GM12878 (cell line): ENCODE measurements around the gene RORC. TPM values are rescaled to one million over a fixed set of nuclear protein-coding genes. Genes with fewer than 3 reads are reported as not detected.

Experiments
- ATAC-seq: fragments of 200-7000 bp; cut with Tn5 transposase; 3 replicates; pipeline ENCODE4 v1.9.1; 2020; ENCODE audit warnings: mild to moderate bottlenecking, moderate library complexity
- BruUV-seq: library from RNA; stranded (reverse); fragments of 400-500 nt; replicated peaks from 2 replicates; lab custom pipeline; 2021; lab: Mats Ljungman, UMichigan
- CTCF ChIA-PET: fragments of 300-600 bp; sonication (Branson Sonifier 250); formaldehyde crosslinking; extraction: SDS; loops from one replicate; lab custom pipeline; 2021; ENCODE audit warnings: inconsistent platforms; lab: Yijun Ruan, JAX
- POLR2A ChIA-PET: fragments of 350-600 bp; formaldehyde crosslinking; extraction: SDS; loops from one replicate; lab custom pipeline; 2021; ENCODE audit warnings: inconsistent platforms; lab: Charles Lee
- RAD21 ChIA-PET: fragments of 300-600 bp; sonication (Branson Sonifier 250); formaldehyde crosslinking; loops from one replicate; lab custom pipeline; 2023; ENCODE audit warnings: antibody characterized with exemption; ENCODE audit not compliant: unreplicated experiment; lab: Charles Lee
- SMC1A ChIA-PET: fragments of 300-600 bp; sonication (Branson Sonifier 250); formaldehyde crosslinking; loops from one replicate; lab custom pipeline; 2023; ENCODE audit not compliant: unreplicated experiment, uncharacterized antibody; lab: Charles Lee
- DNase-seq: peaks from one replicate; pipeline ENCODE4 v3.0.0-alpha.2; 2011; ENCODE audit warnings: low read depth, low spot score
- FAIRE-seq: peaks from 3 replicates; lab custom pipeline; 2011; peaks lifted over from hg19 to GRCh38; lab: Jason Lieb, UNC
- H2AFZ ChIP-seq: 2 replicates; pipeline ENCODE4 v1.6.0; 2011; ENCODE audit warnings: low read depth, low read length, control low read depth; ENCODE audit not compliant: control insufficient read depth
- H3K27ac ChIP-seq: 2 replicates; pipeline ENCODE4 v1.5.1; 2011; ENCODE audit warnings: control low read depth; ENCODE audit not compliant: control insufficient read depth, insufficient read depth
- H3K27me3 ChIP-seq, 2 experiments: replicated peaks in 1 of 2; 2 replicates each; pipeline versions ENCODE4 v1.6.0 to v1.6.1; 2011; ENCODE audit warnings: low read length in 1 of 2; ENCODE audit not compliant: control insufficient read depth in 2 of 2, insufficient read depth in 2 of 2
- H3K36me3 ChIP-seq, 2 experiments: 2 replicates each; pipeline ENCODE4 v1.5.1; 2011; ENCODE audit warnings: low read length in 1 of 2; ENCODE audit not compliant: control insufficient read depth in 2 of 2, insufficient read depth in 2 of 2
- H3K4me1 ChIP-seq: 2 replicates; pipeline ENCODE4 v1.6.1; 2011; ENCODE audit warnings: mild to moderate bottlenecking, low read length, moderate library complexity, mixed read lengths; ENCODE audit not compliant: control insufficient read depth, insufficient read depth
- H3K4me2 ChIP-seq: 2 replicates; pipeline ENCODE4 v1.6.0; 2011; ENCODE audit warnings: control low read depth; ENCODE audit not compliant: control insufficient read depth, insufficient read depth
- H3K4me3 ChIP-seq: fragments of 200-600 bp; sonication (generic); 2 replicates; pipeline ENCODE4 v1.5.1; 2016
- H3K79me2 ChIP-seq: 2 replicates; pipeline ENCODE4 v1.6.0; 2011; ENCODE audit warnings: low read length; ENCODE audit not compliant: control insufficient read depth, insufficient read depth
- H3K9ac ChIP-seq: 2 replicates; pipeline ENCODE4 v1.8.0; 2011; ENCODE audit warnings: low read length, control low read depth, mixed read lengths; ENCODE audit not compliant: control insufficient read depth, insufficient read depth
- H3K9me3 ChIP-seq: replicated peaks from 3 replicates; pipeline ENCODE4 v1.5.1; 2011; ENCODE audit warnings: mild to moderate bottlenecking, low read length; ENCODE audit not compliant: control insufficient read depth, insufficient read depth
- H4K20me1 ChIP-seq: 2 replicates; pipeline ENCODE4 v1.6.0; 2011; ENCODE audit not compliant: control insufficient read depth, insufficient read depth
- CBX5 ChIP-seq: sonication (generic); IDR thresholded peaks from 2 replicates; pipeline ENCODE4 v1.6.1; 2016; ENCODE audit warnings: low read depth, moderate library complexity, mild to moderate bottlenecking, inconsistent platforms
- EGR1 ChIP-seq, 2 experiments: IDR thresholded peaks; 1 replicate in 1 of 2; 2 replicates in 1 of 2; pipeline ENCODE4 v1.6.1; 2011 to 2012; ENCODE audit warnings: low read depth in 2 of 2, low read length in 2 of 2, borderline replicate concordance in 1 of 2, mild to moderate bottlenecking in 1 of 2, moderate library complexity in 1 of 2
- NFIC ChIP-seq: IDR thresholded peaks from 2 replicates; pipeline ENCODE4 v1.6.1; 2012; ENCODE audit warnings: low read depth, mild to moderate bottlenecking, inconsistent platforms, low read length, moderate library complexity
- ZNF592 ChIP-seq: fragments of 450-650 bp; IDR thresholded peaks from 2 replicates; pipeline ENCODE4 v1.6.1; 2017; ENCODE audit warnings: mild to moderate bottlenecking, moderate library complexity
- WGBS: methylation state at CpG from one replicate; pipeline ENCODE4 v1.1.6; 2016; ENCODE audit warnings: low lambda C conversion rate; ENCODE audit not compliant: insufficient replicate concordance, insufficient coverage; ENCODE audit errors: missing lambda C conversion rate; 5-methylcytosine and 5-hydroxymethylcytosine counted together
- in situ Hi-C: fragments of 300-500 bp; cut with MboI; formaldehyde crosslinking; loops from 9 replicates; pipeline ENCODE4 v1.14.3; 2018; ENCODE audit warnings: mixed read lengths
- intact Hi-C: fragments of 100-400 bp; cut with micrococcal nuclease; formaldehyde crosslinking; loops from one replicate; pipeline ENCODE4 v1.14.2; 2022; ENCODE audit not compliant: unreplicated experiment
- polyA plus RNA-seq, 11 experiments: library from polyadenylated mRNA; depleted of rRNA in 4 of 11; unstranded in 6 of 11; stranded (reverse) in 5 of 11; fragments of >200 nt; fragmentation: Nextera tagmentation in 4 of 11; fragmentation: Illumina TruSeq in 1 of 11; extraction: Ambion mirVana in 4 of 11; extraction: Trizol in 1 of 11; gene quantifications; 1 replicate in 1 of 11; 2 replicates in 10 of 11; pipeline versions ENCODE4 v1.2.1 to v1.2.3, GENCODE V29; 2011 to 2016; ENCODE audit warnings: inconsistent platforms in 2 of 11, missing spikeins in 2 of 11, low read depth in 1 of 11
- total RNA-seq, 4 experiments: library from RNA; depleted of rRNA in 3 of 4; stranded (reverse); fragments of >200 nt in 3 of 4; fragmentation: Illumina TruSeq in 1 of 4; extraction: Trizol in 1 of 4; gene quantifications; 2 replicates each; pipeline versions ENCODE4 v1.2.1 to v1.2.3, GENCODE V29; 2013 to 2021

Gene RORC
- total and polyA plus RNA-seq, 10 of the 15 experiments (the other 5 are each of a cell fraction or from before 2014, with no cell fraction given): not detected

- no peak for TF ChIP-seq ZNF592
Measured at GRCh38 chr1:151825204-151825603, 6.4 kb downstream of the RORC start (continued).

- Histone ChIP-seq H4K20me1 (no peaks in the 10 kb centered on the region), H3K36me3 (no peaks in the 10 kb centered on the region), H3K4me2 (no peak overlapping the region), H3K27me3 (no peaks in the 10 kb centered on the region), H2AFZ (no peak overlapping the region), H3K9ac (no peak overlapping the region), H3K27ac (no peak overlapping the region), H3K4me3 (no peak overlapping the region), H3K79me2 (no peaks in the 10 kb centered on the region), H3K4me1 (peaks cover 5% of the 10 kb centered on the region), H3K9me3 (no peaks in the 10 kb centered on the region)
- 26% methylated on average over 8 of the region's 8 CpGs for WGBS
- intact Hi-C loops (no loop called here), in situ Hi-C loops (no loop called here)
- POLR2A ChIA-PET: no interaction called here
- no peak for TF ChIP-seq NFIC
- TF ChIP-seq CBX5: no peak
- TF ChIP-seq EGR1 (IDR thresholded peaks at IDR 0.05; ENCODE audit: borderline replicate concordance in 1 of 2, low read depth in 2 of 2, low read length in 2 of 2): no peak
- ATAC-seq: no peak
- RAD21 ChIA-PET: interaction anchor here (1.9 kb wide), 1 partner anchor 13 kb away, joined by 7 read pairs; no protein-coding TSS in a partner anchor
- FAIRE-seq: no peak
- no peak for DNase-seq
- BruUV-seq: no TSS peak
- CTCF ChIA-PET: interaction anchor here (1.1 to 1.4 kb wide), 2 partner anchors 13 to 177 kb away, joined by 3 read pairs; no protein-coding TSS in a partner anchor
- SMC1A ChIA-PET: no interaction called here
Measured at GRCh38 chr1:151823175-151823574, 8.4 kb downstream of the RORC start.
